NT2/D1 (cell line): ENCODE data around the gene PTPRN2.

Experiments
- YY1 ChIP-seq: IDR thresholded peaks from 2 replicates; pipeline ENCODE4 v1.6.1; 2011; ENCODE audit not compliant: insufficient read length, insufficient read depth
- ZNF274 ChIP-seq: IDR thresholded peaks from 2 replicates; pipeline ENCODE4 v1.6.1; 2011; ENCODE audit warnings: mild to moderate bottlenecking, low read depth, low read length

GRCh38 chr7:157687158-157687557 lies 900.5 kb downstream of the PTPRN2 start:
- TF ChIP-seq YY1 (no peak), ZNF274 (no peak)
